ENCODE data around the gene DZIP1L. TPM values are rescaled to one million over a fixed set of nuclear protein-coding genes. Genes with fewer than 3 reads are reported as not detected.
"Not testable (repeated sequence)": the region's sequence is repeated elsewhere in the genome, so short reads cannot be mapped to it uniquely, and the experiment has no call there.

DZIP1L gene
- total RNA-seq, 1 experiment from 2014 or later = 2.4 TPM

- BruUV-seq (replicated peaks); DNase-seq; H3K36me3 ChIP-seq (ENCODE audit: control insufficient read depth, insufficient read depth, low read length); H3K9me3 Mint-ChIP-seq (ENCODE audit: unreplicated experiment); H3K4me1 ChIP-seq; H3K4me1 Mint-ChIP-seq (ENCODE audit: low read depth, unreplicated experiment); H3K27me3 ChIP-seq (replicated peaks; ENCODE audit: control insufficient read depth, insufficient read depth, low read length); H3K4me3 Mint-ChIP-seq (ENCODE audit: unreplicated experiment); H3K9me3 ChIP-seq; H3K4me3 ChIP-seq (ENCODE audit: low read depth, low read length); H3K27me3 Mint-ChIP-seq (ENCODE audit: insufficient read depth, unreplicated experiment); H3K27ac Mint-ChIP-seq (ENCODE audit: unreplicated experiment); H3K36me3 Mint-ChIP-seq (ENCODE audit: insufficient read depth, unreplicated experiment); POLR2A ChIA-PET: not testable (repeated sequence)
- CTCF ChIA-PET = interaction anchor here (0.9 to 1.2 kb wide), 3 partner anchors 15 to 19 kb away, joined by 4 read pairs; no protein-coding TSS in a partner anchor
- intact Hi-C loops (cut with micrococcal nuclease; ENCODE audit: unreplicated experiment) = loop anchor here (2.0 kb wide), 1 partner anchor 17 kb away; no protein-coding TSS in a partner anchor
- peak in 1 of 2 experiments; percentile 24 for TF ChIP-seq CTCF (IDR thresholded peaks at IDR 0.05; ENCODE audit: insufficient read depth in 1 of 2, low read depth in 1 of 2, low read length in 1 of 2, severe bottlenecking in 1 of 2, unreplicated experiment in 1 of 2)
Measured at GRCh38 chr3:138101351-138101940, 14.0 kb downstream of the DZIP1L start.

DNA sequence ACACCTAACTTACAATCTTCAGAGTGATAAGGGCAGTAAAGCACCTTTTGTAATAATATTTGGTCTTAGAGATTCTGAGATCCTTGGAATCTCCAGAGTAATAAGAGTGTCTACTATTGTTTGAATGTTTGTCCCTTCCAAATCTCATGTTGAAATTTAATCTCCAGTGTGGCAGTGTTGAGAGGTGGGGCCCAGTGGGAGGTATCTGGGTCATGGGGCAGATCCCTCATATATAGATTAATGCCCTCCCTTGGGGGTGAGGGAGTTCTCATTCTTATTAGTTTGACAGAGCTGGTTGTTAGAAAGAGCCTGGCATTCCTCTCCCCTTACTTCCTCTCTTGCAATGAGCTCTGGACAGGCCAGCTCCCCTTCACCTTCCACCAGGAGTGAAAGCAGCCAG is 16.0 kb downstream of the DZIP1L start:
- Histone ChIP-seq H3K27me3 (replicated peaks; ENCODE audit: control insufficient read depth, insufficient read depth, low read length) (no peaks in the 10 kb centered on the region), H3K4me1 (no peaks in the 10 kb centered on the region), H3K36me3 (ENCODE audit: control insufficient read depth, insufficient read depth, low read length) (no peaks in the 10 kb centered on the region), H3K9me3 (no peaks in the 10 kb centered on the region), H3K4me3 (ENCODE audit: low read depth, low read length) (no peak overlapping the region)
- ChIA-PET POLR2A (interaction anchor here (0.6 kb wide), 1 partner anchor 847 kb away, joined by 3 read pairs; the partner anchor contains the start of gene FOXL2), CTCF (no interaction called here)
- Mint-ChIP-seq H3K27me3 (ENCODE audit: insufficient read depth, unreplicated experiment) (no peaks in the 10 kb centered on the region), H3K4me3 (ENCODE audit: unreplicated experiment) (no peak overlapping the region), H3K4me1 (ENCODE audit: low read depth, unreplicated experiment) (no peaks in the 10 kb centered on the region), H3K27ac (ENCODE audit: unreplicated experiment) (no peak overlapping the region), H3K9me3 (ENCODE audit: unreplicated experiment) (no peaks in the 10 kb centered on the region), H3K36me3 (ENCODE audit: insufficient read depth, unreplicated experiment) (no peaks in the 10 kb centered on the region)
- TF ChIP-seq CTCF (IDR thresholded peaks at IDR 0.05; ENCODE audit: insufficient read depth in 1 of 2, low read depth in 1 of 2, low read length in 1 of 2, severe bottlenecking in 1 of 2, unreplicated experiment in 1 of 2) = no peak
- intact Hi-C loops (cut with micrococcal nuclease; ENCODE audit: unreplicated experiment) = no loop called here
- no TSS peak for BruUV-seq (replicated peaks)
- no peak for DNase-seq

DNA sequence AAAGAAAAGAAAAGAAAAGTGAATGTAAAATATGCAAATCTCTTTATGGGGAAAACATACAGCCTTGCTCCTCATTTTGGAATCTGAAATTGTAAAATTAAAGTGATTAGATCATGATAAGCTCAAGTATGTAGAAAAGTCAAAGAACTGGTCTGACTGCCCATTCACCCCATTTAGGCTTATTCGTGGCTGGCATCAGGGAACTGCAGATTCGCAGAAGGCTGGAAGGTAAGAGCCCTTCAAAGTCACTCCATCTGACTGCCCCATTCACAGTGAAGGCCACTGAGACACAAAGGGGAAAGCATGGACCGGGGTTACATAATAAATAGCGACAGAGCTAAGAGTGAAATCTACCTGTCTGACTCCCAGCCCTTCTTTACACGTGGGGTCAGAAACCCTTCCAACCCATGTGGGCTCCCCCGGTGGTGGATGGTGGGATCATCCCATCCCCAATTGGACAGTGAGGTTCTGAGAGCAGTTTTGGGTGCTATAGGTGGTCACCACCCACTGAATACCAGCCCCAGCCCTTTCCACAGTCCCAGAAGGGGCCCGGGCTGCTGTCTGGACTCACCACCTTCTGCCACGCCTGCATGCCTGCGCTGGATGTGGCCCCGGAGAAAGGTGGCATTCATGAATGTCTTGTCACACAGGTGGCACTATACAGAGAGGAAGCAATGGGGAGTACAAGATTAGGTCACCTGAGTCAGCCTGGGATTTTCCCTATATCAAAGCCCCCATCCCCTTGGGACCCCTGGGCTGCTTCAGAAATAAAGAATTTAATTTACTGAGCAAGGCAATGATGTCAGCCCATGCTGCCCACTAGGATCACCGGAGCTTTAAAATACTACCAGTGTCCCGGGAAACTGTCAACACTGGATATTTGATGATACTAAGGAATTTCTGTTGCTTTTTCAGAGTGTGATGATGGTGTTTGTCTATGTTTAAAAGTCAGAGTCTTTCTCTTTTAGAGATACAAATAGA is 17.9 kb downstream of the DZIP1L start:
- H3K27ac Mint-ChIP-seq (ENCODE audit: unreplicated experiment) = no peak overlapping the region
- BruUV-seq (replicated peaks) = no TSS peak
- H3K36me3 Mint-ChIP-seq (ENCODE audit: insufficient read depth, unreplicated experiment) = no peaks in the 10 kb centered on the region
- Histone ChIP-seq H3K9me3 (no peaks in the 10 kb centered on the region), H3K27me3 (replicated peaks; ENCODE audit: control insufficient read depth, insufficient read depth, low read length) (no peaks in the 10 kb centered on the region), H3K4me3 (ENCODE audit: low read depth, low read length) (no peak overlapping the region), H3K36me3 (ENCODE audit: control insufficient read depth, insufficient read depth, low read length) (no peaks in the 10 kb centered on the region), H3K4me1 (no peaks in the 10 kb centered on the region)
- POLR2A ChIA-PET = no interaction called here
- TF ChIP-seq CTCF (IDR thresholded peaks at IDR 0.05; ENCODE audit: insufficient read depth in 1 of 2, low read depth in 1 of 2, low read length in 1 of 2, severe bottlenecking in 1 of 2, unreplicated experiment in 1 of 2) = peak; percentile 53 to 67
- CTCF ChIA-PET = interaction anchor here (1.3 kb wide), 1 partner anchor 15 kb away, joined by 4 read pairs; no protein-coding TSS in a partner anchor
- no peak overlapping the region for H3K4me3 Mint-ChIP-seq (ENCODE audit: unreplicated experiment)
- no peaks in the 10 kb centered on the region for H3K27me3 Mint-ChIP-seq (ENCODE audit: insufficient read depth, unreplicated experiment)
- H3K4me1 Mint-ChIP-seq (ENCODE audit: low read depth, unreplicated experiment) = no peaks in the 10 kb centered on the region
- no peaks in the 10 kb centered on the region for H3K9me3 Mint-ChIP-seq (ENCODE audit: unreplicated experiment)
- peak in 1 of 2 experiments; percentile 62 for DNase-seq
- intact Hi-C loops (cut with micrococcal nuclease; ENCODE audit: unreplicated experiment) = loop anchor here (2.0 kb wide), 2 partner anchors 15 to 29 kb away; no protein-coding TSS in a partner anchor

Data from Caco-2 (cell line).